Kidney glomerular epithelial cell (primary cell): ENCODE results near the gene NEK8.
"Not testable (repeated sequence)": the region's sequence is repeated elsewhere in the genome, so short reads cannot be mapped to it uniquely, and the experiment has no call there.

Experiments
- DNase-seq: peaks from one replicate; lab custom pipeline; 2025; lab: John Stamatoyannopoulos, UW

Gene NEK8

DNA sequence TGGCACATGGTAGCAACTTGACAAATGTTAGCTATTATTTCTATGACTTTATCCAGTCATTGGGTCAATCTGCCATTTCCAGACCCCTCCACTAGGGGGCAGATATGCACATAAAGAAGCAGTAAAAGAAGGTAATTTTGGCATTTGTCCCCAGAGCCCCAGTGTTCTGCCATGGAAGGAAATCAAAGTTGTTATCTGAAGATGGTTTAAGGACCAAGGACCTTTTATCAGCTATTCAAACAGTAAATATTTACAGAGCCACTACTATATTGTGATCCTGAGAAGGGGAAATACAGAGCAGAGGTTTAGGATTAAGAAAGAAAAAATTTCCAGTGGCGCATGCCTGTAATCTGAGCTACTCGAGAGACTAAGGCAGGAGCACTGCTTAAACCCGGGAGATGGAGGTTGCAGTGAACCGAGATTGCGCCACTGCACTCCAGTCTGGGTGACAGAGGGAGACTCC is 35.2 kb downstream of the NEK8 start:
- DNase-seq: peak; percentile 77

DNA sequence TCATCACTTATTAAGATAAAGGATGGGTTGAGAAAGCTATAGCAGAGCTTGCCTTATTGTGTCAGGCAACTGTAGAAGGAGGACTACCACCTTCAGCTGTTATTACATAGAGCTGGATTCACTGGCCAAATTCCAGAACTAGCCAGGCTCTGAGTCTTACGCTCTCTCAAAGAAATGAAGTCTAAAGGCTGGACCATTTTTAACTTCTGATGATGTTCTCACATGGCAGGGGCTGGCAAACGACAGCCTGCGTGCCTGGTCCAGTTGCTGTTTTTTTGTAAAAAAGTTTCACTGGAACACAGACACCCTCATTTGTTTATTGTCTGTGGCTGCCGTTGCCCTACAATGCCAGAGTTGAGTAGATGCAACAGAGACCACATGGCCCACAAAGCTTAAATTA is 36.5 kb downstream of the NEK8 start:
- no peak for DNase-seq

DNA sequence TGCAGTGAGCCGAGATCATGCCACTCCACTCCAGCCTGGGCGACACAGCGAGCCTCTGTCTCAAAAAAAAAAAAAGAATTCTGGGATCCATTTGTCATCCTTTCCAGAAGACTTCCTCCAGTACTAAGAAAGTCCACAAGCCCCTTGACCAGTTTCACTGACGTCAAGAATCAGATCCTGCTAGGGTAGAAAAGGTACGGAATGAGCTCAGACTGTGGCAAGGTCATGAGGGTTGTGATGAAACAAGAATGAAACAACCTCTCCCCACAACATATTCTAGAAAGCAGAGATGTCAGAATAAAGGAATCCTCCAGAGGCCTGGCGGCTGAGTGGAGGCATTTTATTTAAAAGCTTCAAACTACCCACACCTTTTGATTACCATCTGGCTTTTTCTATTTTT is 45.1 kb downstream of the NEK8 start:
- DNase-seq: no peak

GRCh38 chr17:28774206-28774605 is 45.6 kb downstream of the NEK8 start:
- DNase-seq: no peak

DNA sequence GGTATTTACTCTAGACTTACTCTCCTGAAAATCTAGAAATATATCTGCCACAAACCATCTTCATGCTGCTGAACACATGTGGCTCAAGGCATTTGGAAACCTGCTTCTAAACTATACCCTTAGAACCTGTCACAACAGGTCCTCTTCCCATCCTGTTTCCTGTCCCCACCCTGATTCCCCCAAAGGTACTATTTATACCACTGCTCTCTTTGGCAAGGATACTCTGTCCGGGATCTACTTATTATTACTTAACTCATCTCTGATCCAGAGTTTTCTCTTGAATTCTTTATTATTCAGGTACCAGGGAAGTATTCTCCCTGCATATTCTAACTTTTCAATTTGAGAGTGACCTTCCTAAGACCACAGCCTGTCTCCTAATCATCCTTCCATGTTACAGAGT is 48.6 kb downstream of the NEK8 start:
- DNase-seq: no peak

- not testable (repeated sequence) for DNase-seq
These were observed 51.0 kb downstream of the NEK8 start for GRCh38 chr17:28779601-28780000.

DNA sequence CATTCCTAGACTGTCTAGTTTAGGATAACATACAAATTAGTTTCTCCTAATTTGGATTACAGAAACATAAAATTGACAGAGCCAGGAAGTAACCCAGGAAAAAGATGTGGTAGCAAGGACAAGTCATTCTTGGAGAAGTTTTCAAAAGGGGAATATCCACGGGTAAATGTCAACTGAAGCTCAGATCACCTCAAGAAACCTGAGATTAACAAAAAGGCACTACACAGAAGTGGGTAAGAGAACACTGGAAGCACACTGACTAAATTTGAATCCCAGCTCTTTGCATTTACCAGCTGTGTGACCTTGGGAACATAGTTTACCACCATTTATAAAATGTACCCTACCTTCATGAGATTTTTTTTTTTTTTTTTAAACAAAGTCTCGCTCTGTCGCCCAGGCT is 54.6 kb downstream of the NEK8 start:
- DNase-seq: no peak

DNA sequence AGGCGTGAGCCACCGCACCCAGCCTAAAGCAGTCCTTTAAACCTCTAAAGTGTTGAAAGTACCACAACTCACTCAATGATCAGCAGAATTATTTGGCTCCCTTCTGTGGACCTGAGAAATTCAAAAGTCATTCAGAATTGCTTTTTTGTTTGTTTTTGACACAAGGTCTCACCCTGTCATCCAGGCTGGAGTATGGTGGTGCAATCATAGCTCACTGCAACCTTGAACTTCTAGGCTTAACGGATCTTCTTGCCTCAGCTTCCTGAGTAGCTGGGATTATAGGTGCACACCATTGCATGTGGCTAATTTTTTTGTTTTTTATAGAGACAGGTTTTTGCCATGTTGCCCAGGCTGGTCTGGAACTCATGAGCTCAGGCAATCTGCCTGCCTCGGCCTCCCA is 59.5 kb downstream of the NEK8 start:
- DNase-seq: no peak
